Epithelial cell of proximal tubule (primary cell): ENCODE data around the gene NFX1. TPM values are rescaled to one million over a fixed set of nuclear protein-coding genes. Genes with fewer than 3 reads are reported as not detected.

ENCODE experiments used
- DNase-seq: peaks from one replicate; pipeline ENCODE4 v3.0.0-alpha.2; 2011; ENCODE audit warnings: low read depth
- H3K4me3 ChIP-seq: 2 replicates; pipeline ENCODE4 v1.5.1; 2011; ENCODE audit warnings: low read depth, mild to moderate bottlenecking, low read length
- CTCF ChIP-seq: conservative IDR thresholded peaks from 2 replicates; pipeline ENCODE4 v1.5.1; 2012; ENCODE audit warnings: low read depth, mild to moderate bottlenecking, low read length
- total RNA-seq: library from RNA; depleted of rRNA; stranded (reverse); fragments of >200 nt; gene quantifications from 2 replicates; pipeline ENCODE4 v1.2.3, GENCODE V29; 2015

Gene NFX1
- total RNA-seq, 1 donor from 2014 or later = 15.6 TPM

DNA sequence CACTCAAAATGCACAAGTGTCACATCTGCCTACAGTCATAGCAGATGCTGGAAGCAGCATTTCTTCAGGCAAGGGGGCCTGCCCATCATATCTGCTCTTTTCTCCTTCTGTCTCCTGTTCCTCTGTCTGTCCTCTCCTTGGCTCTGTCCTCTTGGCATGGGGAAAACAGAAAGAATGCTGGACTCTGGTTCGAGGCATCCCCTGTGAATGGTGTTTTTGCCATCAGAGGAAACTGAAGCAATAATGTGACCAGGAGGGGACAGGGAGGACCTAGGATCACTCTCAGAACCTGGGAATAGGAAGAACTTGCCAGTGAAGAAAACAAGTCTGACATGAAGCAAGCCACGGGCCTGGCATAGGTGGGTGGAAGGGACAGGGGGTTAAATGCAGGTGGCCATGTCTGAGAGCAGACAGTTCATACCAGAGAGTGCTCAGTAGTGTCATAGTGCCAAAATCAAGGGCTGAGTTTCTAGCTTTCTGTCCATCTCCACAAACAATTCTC, 76.7 kb downstream of the NFX1 start:
- no peak overlapping the region for H3K4me3 ChIP-seq
- DNase-seq = no peak
- no peak for TF ChIP-seq CTCF

DNA sequence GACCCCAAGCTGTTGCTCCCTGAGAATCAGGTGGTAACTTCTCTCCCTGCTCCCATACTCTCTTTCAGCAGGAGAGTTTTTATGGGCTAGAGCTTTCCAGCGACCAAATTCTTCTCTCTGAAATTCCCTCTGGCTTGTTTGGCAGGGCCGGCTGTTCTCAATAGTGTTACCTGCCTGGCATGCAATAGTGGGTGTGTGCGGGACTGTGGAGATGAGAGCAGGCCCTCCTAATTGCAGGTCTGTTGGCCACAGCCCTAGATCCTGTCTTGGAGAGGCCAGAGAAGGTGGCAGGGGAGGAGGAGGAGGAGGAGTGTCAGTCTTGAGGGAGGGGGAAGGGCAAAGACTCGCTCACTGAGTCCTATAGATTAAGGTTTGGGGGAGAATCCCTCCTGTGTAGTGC, 82.6 kb downstream of the NFX1 start:
- no peak for TF ChIP-seq CTCF
- no peak overlapping the region for H3K4me3 ChIP-seq
- no peak for DNase-seq

GRCh38 chr9:33374190-33374589, 83.9 kb downstream of the NFX1 start:
- no peak overlapping the region for H3K4me3 ChIP-seq
- no peak for DNase-seq
- TF ChIP-seq CTCF = no peak

- DNase-seq = peak; percentile 13
- peak; percentile 98 for TF ChIP-seq CTCF
- H3K4me3 ChIP-seq = no peak overlapping the region
These were observed 84.4 kb downstream of the NFX1 start for GRCh38 chr9:33374634-33375237.

GRCh38 chr9:33375238-33375840, 85.0 kb downstream of the NFX1 start:
- no peak for DNase-seq
- no peak overlapping the region for H3K4me3 ChIP-seq
- TF ChIP-seq CTCF = no peak

DNA sequence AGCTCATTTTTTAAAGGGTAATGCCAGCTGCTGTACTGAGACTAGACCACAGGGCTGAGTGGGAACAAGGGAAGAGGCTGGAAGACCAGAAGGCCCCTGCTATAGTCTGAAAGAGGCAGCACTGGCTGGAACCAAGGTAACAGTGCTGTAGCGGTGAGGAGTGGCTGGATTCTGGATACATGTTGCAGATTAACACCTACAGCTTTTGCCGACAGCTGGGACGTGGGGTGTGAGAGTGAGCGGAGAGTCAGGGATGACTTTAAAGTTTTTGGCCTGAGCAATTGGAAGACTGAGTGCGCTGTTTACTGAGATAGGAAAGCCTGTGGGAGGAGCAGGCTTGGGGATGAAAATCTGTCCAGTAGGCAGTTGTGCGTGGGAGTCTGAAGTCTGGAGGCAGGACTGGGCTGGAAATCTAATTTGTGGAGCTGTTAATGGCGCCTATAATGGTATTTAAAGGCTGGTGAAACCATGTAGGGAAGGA, 85.6 kb downstream of the NFX1 start:
- no peak for DNase-seq
- no peak for TF ChIP-seq CTCF
- H3K4me3 ChIP-seq = no peak overlapping the region
